Fibroblast of lung (primary cell): ENCODE results near the gene PIGM.

Experiments
- CTCF ChIP-seq, 2 donors: IDR thresholded peaks in 1 of 2; conservative IDR thresholded peaks in 1 of 2; 1 replicate in 1 of 2; 2 replicates in 1 of 2; pipeline ENCODE4 v1.5.1; 2011 to 2012; ENCODE audit warnings: low read length in 2 of 2, control low read depth in 1 of 2, inconsistent platforms in 1 of 2, low read depth in 1 of 2, mild to moderate bottlenecking in 1 of 2
- EZH2 ChIP-seq: IDR thresholded peaks from 2 replicates; pipeline ENCODE4 v1.5.1; 2012; ENCODE audit warnings: low read length, control low read depth, mild to moderate bottlenecking; ENCODE audit errors: missing control alignments

GRCh38 chr1:160031365-160032164 is at the start of gene PIGM:
- TF ChIP-seq CTCF (conservative IDR thresholded peaks at IDR 0.05 in 1 of 2, IDR thresholded peaks at IDR 0.05 in 1 of 2; ENCODE audit: low read depth in 1 of 2, low read length in 2 of 2): no peak
- no peak for TF ChIP-seq EZH2
